Omental fat pad (tissue), 4 donors: ENCODE measurements around the gene MROH7. TPM values are rescaled to one million over a fixed set of nuclear protein-coding genes. Genes with fewer than 3 reads are reported as not detected.

Experiments
- ATAC-seq: fragments of 150-250 bp; one replicate; pipeline ENCODE4 v1.9.1; 2016; ENCODE audit warnings: mild to moderate bottlenecking, moderate library complexity; ENCODE audit not compliant: low FRiP score
- DNase-seq: peaks from one replicate; pipeline ENCODE4 v3.0.0-alpha.2; 2019; ENCODE audit warnings: low spot score
- CTCF ChIP-seq, 3 donors: fragments of 450-650 bp; IDR thresholded peaks; one replicate each; pipeline ENCODE4 v1.5.1; 2016 to 2017; ENCODE audit warnings: antibody characterized with exemption in 3 of 3, mild to moderate bottlenecking in 3 of 3, moderate library complexity in 2 of 3
- total RNA-seq, 4 donors: library from RNA; depleted of rRNA; stranded (reverse); fragments of >200 nt; gene quantifications; one replicate each; pipeline ENCODE4 v1.1.0, GENCODE V29; 2016

MROH7 gene
- total RNA-seq, 4 donors from 2014 or later: 0.82 to 2.2 (median 1.4) TPM

- ATAC-seq (no peak), DNase-seq (no peak)
- no peak for TF ChIP-seq CTCF (IDR thresholded peaks at IDR 0.05)
These were observed 36.8 kb upstream of the MROH7 start for GRCh38 chr1:54604572-54605370.

- no peak for TF ChIP-seq CTCF (IDR thresholded peaks at IDR 0.05)
- ATAC-seq (no peak), DNase-seq (no peak)
These were observed 35.2 kb upstream of the MROH7 start for GRCh38 chr1:54606096-54606989.

GRCh38 chr1:54606990-54607325 is 34.6 kb upstream of the MROH7 start:
- no peak for DNase-seq
- no peak for ATAC-seq
- no peak for TF ChIP-seq CTCF (IDR thresholded peaks at IDR 0.05)

GRCh38 chr1:54607821-54608565 is 33.6 kb upstream of the MROH7 start:
- no peak for ATAC-seq
- TF ChIP-seq CTCF (IDR thresholded peaks at IDR 0.05): no peak
- no peak for DNase-seq

GRCh38 chr1:54608566-54609230 is 32.9 kb upstream of the MROH7 start:
- DNase-seq (no peak), ATAC-seq (no peak)
- TF ChIP-seq CTCF (IDR thresholded peaks at IDR 0.05): no peak

- ATAC-seq (no peak), DNase-seq (no peak)
- no peak for TF ChIP-seq CTCF (IDR thresholded peaks at IDR 0.05)
These were observed 32.2 kb upstream of the MROH7 start for GRCh38 chr1:54609301-54609921.
